Aorta (tissue), 5 donors: ENCODE results near the gene LDLRAD2. TPM values are rescaled to one million over a fixed set of nuclear protein-coding genes. Genes with fewer than 3 reads are reported as not detected.

Experiments
- ATAC-seq: fragments of 200-7000 bp; cut with Tn5 transposase; one replicate; pipeline ENCODE4 v1.9.1; 2022; ENCODE audit warnings: moderate library complexity; ENCODE audit not compliant: low FRiP score
- DNase-seq, 2 donors: peaks; one replicate each; pipeline ENCODE4 v3.0.0-alpha.2; 2020
- H3K27ac ChIP-seq, 2 donors: one replicate each; pipeline ENCODE4 v1.5.1; 2013; ENCODE audit warnings: low read length in 2 of 2, mild to moderate bottlenecking in 2 of 2, moderate library complexity in 2 of 2, control low read depth in 1 of 2, inconsistent platforms in 1 of 2, low read depth in 1 of 2
- H3K27me3 ChIP-seq, 2 donors: one replicate each; pipeline ENCODE4 v1.6.1; 2013; ENCODE audit warnings: control low read depth in 1 of 2, low read length in 1 of 2, mild to moderate bottlenecking in 1 of 2, moderate library complexity in 1 of 2; ENCODE audit not compliant: insufficient read depth in 2 of 2, control insufficient read depth in 1 of 2
- H3K36me3 ChIP-seq, 2 donors: one replicate each; pipeline ENCODE4 v1.6.1; 2013; ENCODE audit warnings: control low read depth in 1 of 2, low read length in 1 of 2, mild to moderate bottlenecking in 1 of 2; ENCODE audit not compliant: insufficient read depth in 2 of 2, control insufficient read depth in 1 of 2
- H3K4me1 ChIP-seq, 2 donors: one replicate each; pipeline ENCODE4 v1.6.1; 2013; ENCODE audit warnings: low read length in 2 of 2, control low read depth in 1 of 2, mild to moderate bottlenecking in 1 of 2, moderate library complexity in 1 of 2; ENCODE audit not compliant: insufficient read depth in 2 of 2, control insufficient read depth in 1 of 2
- H3K4me3 ChIP-seq, 2 donors: one replicate each; pipeline ENCODE4 v1.5.1; 2013; ENCODE audit warnings: low read length in 2 of 2, control low read depth in 1 of 2, mild to moderate bottlenecking in 1 of 2
- H3K9me3 ChIP-seq: one replicate; pipeline ENCODE4 v1.6.1; 2013; ENCODE audit warnings: mild to moderate bottlenecking, low read length; ENCODE audit not compliant: control insufficient read depth
- WGBS, 2 donors: extraction: QIAGEN DNeasy Blood & Tissue Kit; methylation state at CpG; one replicate each; pipeline ENCODE4 v1.1.7; 2013; 5-methylcytosine and 5-hydroxymethylcytosine counted together
- intact Hi-C, 2 donors: fragments of 100-400 bp; cut with DNase I; formaldehyde crosslinking; loops; one replicate each; pipeline versions ENCODE4 v1.14.2 to v1.15.0; 2022
- polyA plus RNA-seq, 2 donors: library from polyadenylated mRNA; stranded (reverse); fragments of 200-250 nt; gene quantifications; one replicate each; pipeline ENCODE4 v1.2.3, GENCODE V29; 2013
- total RNA-seq, 2 donors: library from RNA; stranded (reverse); fragmentation: NEBNext Ultra II Directional; extraction: Animal tissue kit (Norgen Biotek cat#: 25700); gene quantifications; one replicate each; pipeline ENCODE4 v1.2.1, GENCODE V29; 2021
- donor health status: healthy with polysubstance abuse.
- donor health status: Bipolar disorder and iron deficiency.
- donor health status: DM: no; HTN: no; CAD: no.
- donor health status: DM: no; HTN: no; CAD: no.
- donor health status: DM: yes; HTN: yes; CAD: no.

Gene LDLRAD2
- total and polyA plus RNA-seq, 4 donors = 0.15 to 9.0 (median 1.1) TPM

DNA sequence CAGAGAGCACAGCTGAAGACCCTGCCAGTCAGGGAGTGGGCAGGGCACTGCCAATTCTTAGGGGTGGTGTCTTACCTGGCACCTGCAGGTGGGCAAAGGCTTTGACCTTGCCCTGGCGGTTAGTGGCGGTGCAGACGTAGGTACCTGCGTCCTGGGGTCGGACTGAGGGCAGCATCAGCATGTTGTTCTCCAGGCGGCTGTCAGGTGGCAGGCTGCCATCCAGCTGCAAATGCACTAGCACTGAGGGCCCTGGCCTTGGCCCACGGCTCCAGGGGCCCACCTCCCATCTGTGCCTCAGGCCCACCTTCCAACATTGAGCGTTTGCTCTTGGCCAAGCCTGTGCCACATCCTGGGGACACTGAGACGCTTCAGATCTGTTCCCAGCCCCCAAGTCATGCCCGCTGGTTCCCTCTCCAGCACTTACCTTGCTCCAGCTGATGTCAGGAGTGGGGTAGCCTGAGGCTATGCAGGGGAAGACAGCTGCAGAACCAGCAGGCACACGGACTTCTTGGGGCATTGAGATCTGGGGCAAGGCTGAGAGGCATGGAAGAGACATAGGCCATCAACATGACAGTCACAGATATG is 21.4 kb downstream of the LDLRAD2 start:
- ATAC-seq = no peak
- H3K4me1 ChIP-seq = no peaks in the 10 kb centered on the region

GRCh38 chr1:21834094-21834493 is 22.0 kb downstream of the LDLRAD2 start:
- Histone ChIP-seq H3K9me3 (no peaks in the 10 kb centered on the region), H3K4me1 (no peaks in the 10 kb centered on the region), H3K4me3 (no peak overlapping the region), H3K27ac (no peak overlapping the region), H3K36me3 (peaks cover 4 to 45% of the 10 kb centered on the region in 2 donors), H3K27me3 (no peaks in the 10 kb centered on the region)
- intact Hi-C loops = no loop called here
- WGBS, 2 donors = 93 to 94% methylated on average over 1 of the region's 1 CpG
- ATAC-seq (no peak), DNase-seq (no peak)

More for the DNA sequence above, 21.4 kb downstream of the LDLRAD2 start:
- intact Hi-C loops = no loop called here
- Histone ChIP-seq H3K27ac (no peak overlapping the region), H3K36me3 (peaks cover 4 to 40% of the 10 kb centered on the region in 2 donors), H3K9me3 (no peaks in the 10 kb centered on the region), H3K27me3 (no peaks in the 10 kb centered on the region), H3K4me3 (no peak overlapping the region)
- DNase-seq = no peak
- 85 to 89% methylated on average over 11 of the region's 11 CpGs for WGBS, 2 donors

DNA sequence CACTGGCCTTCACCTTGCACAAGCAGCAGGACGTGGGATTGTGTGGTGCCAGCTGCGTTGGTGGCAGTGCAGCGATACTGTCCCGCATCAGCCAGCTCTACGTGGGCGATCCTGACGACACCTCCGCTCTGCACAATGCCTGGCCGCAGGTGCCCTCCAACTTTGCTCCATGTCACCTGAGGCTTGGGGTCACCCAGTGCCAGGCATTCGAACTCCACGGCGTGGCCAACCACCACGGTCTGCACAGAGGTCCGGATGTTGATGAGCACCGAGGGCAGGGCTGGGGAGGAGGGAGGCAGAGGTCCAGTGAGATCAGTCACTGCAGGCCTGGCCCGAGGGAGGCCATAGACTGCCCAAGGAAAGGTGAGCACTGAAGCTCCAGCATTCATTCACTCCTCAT is 22.6 kb downstream of the LDLRAD2 start:
- H3K27me3 ChIP-seq = no peaks in the 10 kb centered on the region
- DNase-seq (no peak), ATAC-seq (no peak)
- H3K36me3 ChIP-seq = peaks cover 4 to 41% of the 10 kb centered on the region in 2 donors
- no peak overlapping the region for H3K4me3 ChIP-seq
- H3K27ac ChIP-seq = no peak overlapping the region
- H3K9me3 ChIP-seq = no peaks in the 10 kb centered on the region
- 96 to 98% methylated on average over 16 of the region's 16 CpGs for WGBS, 2 donors
- no peaks in the 10 kb centered on the region for H3K4me1 ChIP-seq
- intact Hi-C loops = no loop called here

DNA sequence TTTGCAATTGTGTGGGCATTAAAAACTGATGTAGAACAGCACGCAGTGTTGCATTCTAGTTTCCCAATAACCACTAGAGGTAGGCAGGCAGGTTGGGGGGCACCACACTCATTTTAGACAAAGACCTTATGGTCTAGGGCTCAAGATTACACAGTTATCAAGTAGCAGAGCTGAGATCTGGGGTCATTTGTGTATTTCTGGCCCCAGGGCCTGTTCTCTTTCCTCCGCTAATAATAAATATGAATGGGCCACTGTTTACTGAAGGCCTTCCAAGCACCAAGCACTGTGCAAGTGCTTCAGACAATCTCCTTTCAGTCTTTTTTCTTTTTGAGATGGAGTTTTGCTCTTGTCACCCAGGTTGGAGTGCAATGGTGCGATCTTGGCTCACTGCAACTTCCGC is 23.9 kb downstream of the LDLRAD2 start:
- H3K36me3 ChIP-seq = peaks cover under 1 to 34% of the 10 kb centered on the region in 2 donors
- no peak overlapping the region for H3K27ac ChIP-seq
- H3K9me3 ChIP-seq = no peaks in the 10 kb centered on the region
- intact Hi-C loops = no loop called here
- DNase-seq (no peak), ATAC-seq (no peak)
- 95 to 97% methylated on average over 4 of the region's 4 CpGs for WGBS, 2 donors
- H3K4me1 ChIP-seq = no peaks in the 10 kb centered on the region
- H3K27me3 ChIP-seq = no peaks in the 10 kb centered on the region
- H3K4me3 ChIP-seq = no peak overlapping the region

- intact Hi-C loops = no loop called here
- Histone ChIP-seq H3K4me3 (no peak overlapping the region), H3K27me3 (no peaks in the 10 kb centered on the region), H3K27ac (no peak overlapping the region), H3K4me1 (no peaks in the 10 kb centered on the region), H3K36me3 (peaks cover 0 to 28% of the 10 kb centered on the region in 2 donors), H3K9me3 (no peaks in the 10 kb centered on the region)
- ATAC-seq = no peak
- WGBS, 2 donors = 94 to 95% methylated on average over 13 of the region's 13 CpGs
- peak in 1 of 2 donors; percentile 75 for DNase-seq
Measured at GRCh38 chr1:21836729-21837128, 24.7 kb downstream of the LDLRAD2 start.

- DNase-seq (no peak), ATAC-seq (no peak)
- Histone ChIP-seq H3K27me3 (no peaks in the 10 kb centered on the region), H3K36me3 (peaks cover 0 to 30% of the 10 kb centered on the region in 2 donors), H3K4me3 (no peak overlapping the region), H3K9me3 (no peaks in the 10 kb centered on the region), H3K27ac (no peak overlapping the region), H3K4me1 (no peaks in the 10 kb centered on the region)
- WGBS, 2 donors = 94 to 96% methylated on average over 10 of the region's 10 CpGs
- intact Hi-C loops = no loop called here
Measured at GRCh38 chr1:21837476-21837875, 25.4 kb downstream of the LDLRAD2 start.

DNA sequence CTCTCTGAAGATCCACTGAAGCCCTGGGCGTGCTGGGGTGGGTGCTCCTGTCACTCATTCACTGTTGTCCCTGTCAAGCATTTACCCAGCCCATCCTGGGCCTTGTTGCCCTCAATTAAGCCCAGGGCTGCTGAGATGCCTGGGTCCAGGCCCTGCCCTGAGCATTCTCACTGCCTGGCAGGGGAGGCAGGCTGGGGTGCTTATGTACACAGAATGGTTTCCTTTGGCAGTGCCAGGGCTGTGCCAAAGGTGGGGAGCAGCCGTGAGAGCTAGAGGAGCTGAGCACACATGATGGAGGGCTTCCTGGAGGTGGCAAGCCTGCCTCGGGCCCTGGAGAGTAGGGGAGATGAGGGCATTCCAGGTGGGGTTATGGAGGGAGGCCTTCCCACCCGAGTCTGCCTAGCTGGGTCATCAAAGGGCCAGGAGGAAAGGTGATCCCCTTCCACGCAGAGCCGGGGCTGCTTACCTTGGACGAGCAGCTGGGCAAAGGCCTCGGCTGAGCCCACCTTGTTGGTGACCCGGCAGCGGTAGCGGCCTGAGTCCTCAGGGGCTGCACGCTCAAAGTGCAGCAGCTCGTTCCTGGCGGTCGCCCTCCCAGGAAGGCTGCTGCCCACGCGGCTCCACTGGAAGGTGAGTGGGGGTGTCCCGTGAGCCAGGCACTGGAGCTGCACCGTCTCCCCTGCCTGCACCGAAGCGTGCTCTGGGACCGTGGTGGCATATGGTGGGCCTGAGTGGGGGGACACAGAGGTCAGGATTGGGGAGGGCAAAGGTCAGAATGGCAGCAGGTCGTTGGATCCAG is 26.5 kb downstream of the LDLRAD2 start:
- no peak overlapping the region for H3K4me3 ChIP-seq
- H3K36me3 ChIP-seq = peaks cover 0 to 30% of the 10 kb centered on the region in 2 donors
- no peak overlapping the region for H3K27ac ChIP-seq
- WGBS, 2 donors = 89% methylated on average over 23 of the region's 23 CpGs
- H3K27me3 ChIP-seq = no peaks in the 10 kb centered on the region
- H3K4me1 ChIP-seq = no peaks in the 10 kb centered on the region
- H3K9me3 ChIP-seq = no peaks in the 10 kb centered on the region
- DNase-seq (peak in 1 of 2 donors; percentile 72), ATAC-seq (no peak)
- intact Hi-C loops = no loop called here

DNA sequence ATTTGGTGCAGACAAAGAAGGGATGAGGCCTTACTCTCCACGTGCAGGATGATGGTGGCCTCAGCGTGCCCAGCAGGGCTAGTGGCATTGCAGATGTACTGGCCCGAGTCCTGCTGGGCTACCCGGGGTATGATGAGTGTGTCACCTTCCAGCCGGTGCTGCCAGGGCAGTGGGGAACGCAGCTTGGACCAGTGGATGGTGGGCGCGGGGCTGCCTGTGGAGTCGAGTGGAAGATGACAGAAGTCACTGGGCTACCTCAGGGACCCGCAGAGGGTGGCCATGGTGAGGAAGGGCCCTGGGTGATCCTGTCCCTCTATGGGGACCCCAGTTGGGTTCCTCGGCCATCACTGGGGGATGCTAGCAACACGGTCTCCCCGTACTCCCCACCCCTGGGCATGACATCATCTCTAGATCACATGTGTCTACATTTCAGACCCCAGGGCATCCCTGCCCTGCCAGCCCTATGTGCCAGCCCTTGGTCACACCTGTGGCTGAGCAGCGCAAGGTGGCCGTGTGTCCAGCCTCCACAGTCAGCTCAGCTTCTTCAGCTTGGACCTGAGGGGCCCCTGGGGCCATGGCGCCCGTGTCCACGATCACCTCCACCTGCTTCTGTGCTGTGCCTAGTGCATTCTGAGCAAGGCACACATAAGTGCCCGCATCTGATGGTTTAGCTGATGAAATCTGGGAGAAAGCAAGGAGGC is 27.4 kb downstream of the LDLRAD2 start:
- Histone ChIP-seq H3K27me3 (no peaks in the 10 kb centered on the region), H3K4me1 (no peaks in the 10 kb centered on the region), H3K9me3 (no peaks in the 10 kb centered on the region), H3K27ac (no peak overlapping the region), H3K36me3 (peaks cover 0 to 26% of the 10 kb centered on the region in 2 donors), H3K4me3 (no peak overlapping the region)
- WGBS, 2 donors = 90 to 92% methylated on average over 19 of the region's 19 CpGs
- ATAC-seq (no peak), DNase-seq (no peak)
- intact Hi-C loops = no loop called here
